GM12873 (cell line): Measurements from ENCODE around the gene PLPPR3.

Source experiments
- TF ChIP-seq, protein P1 (sequence below): IDR thresholded peaks from 2 replicates; pipeline ENCODE4 v1.5.1; 2012; ENCODE audit warnings: low read depth, mild to moderate bottlenecking, moderate library complexity, low read length, control low read depth; ENCODE audit not compliant: insufficient read depth; ENCODE audit errors: missing control alignments

Gene PLPPR3

DNA sequence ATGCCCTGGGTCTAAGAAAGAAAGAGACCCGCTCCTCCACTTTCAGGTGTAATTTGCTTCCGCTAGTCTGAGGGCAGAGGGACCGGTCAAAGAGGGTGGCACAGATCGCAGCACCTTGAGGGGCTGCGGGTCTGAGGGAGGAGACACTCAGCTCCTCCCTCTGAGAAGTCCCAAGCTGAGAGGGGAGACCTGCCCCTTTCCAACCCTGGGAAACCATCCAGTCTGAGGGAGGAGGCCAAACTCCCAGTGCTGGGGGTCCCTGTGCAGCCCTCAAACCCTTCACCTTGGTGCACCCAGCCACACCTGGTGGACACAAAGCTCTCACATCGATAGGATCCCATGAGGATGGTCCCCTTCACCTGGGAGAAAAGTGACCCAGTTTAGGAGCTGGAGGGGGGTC, 57.9 kb downstream of the PLPPR3 start:
- TF ChIP-seq, protein P1, sequence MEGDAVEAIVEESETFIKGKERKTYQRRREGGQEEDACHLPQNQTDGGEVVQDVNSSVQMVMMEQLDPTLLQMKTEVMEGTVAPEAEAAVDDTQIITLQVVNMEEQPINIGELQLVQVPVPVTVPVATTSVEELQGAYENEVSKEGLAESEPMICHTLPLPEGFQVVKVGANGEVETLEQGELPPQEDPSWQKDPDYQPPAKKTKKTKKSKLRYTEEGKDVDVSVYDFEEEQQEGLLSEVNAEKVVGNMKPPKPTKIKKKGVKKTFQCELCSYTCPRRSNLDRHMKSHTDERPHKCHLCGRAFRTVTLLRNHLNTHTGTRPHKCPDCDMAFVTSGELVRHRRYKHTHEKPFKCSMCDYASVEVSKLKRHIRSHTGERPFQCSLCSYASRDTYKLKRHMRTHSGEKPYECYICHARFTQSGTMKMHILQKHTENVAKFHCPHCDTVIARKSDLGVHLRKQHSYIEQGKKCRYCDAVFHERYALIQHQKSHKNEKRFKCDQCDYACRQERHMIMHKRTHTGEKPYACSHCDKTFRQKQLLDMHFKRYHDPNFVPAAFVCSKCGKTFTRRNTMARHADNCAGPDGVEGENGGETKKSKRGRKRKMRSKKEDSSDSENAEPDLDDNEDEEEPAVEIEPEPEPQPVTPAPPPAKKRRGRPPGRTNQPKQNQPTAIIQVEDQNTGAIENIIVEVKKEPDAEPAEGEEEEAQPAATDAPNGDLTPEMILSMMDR = no peak

GRCh38 chr19:763181-763580, 58.6 kb downstream of the PLPPR3 start:
- TF ChIP-seq, protein P1 = no peak
